GM21381 (cell line): Measurements from ENCODE around the gene SNTG2.

Experiments used
- ATAC-seq: cut with Tn5 transposase; IDR thresholded peaks from one replicate; pipeline ENCODE4 v1.9.1; 2021; ENCODE audit warnings: mild to moderate bottlenecking, moderate library complexity; ENCODE audit not compliant: unreplicated experiment

SNTG2 gene

DNA sequence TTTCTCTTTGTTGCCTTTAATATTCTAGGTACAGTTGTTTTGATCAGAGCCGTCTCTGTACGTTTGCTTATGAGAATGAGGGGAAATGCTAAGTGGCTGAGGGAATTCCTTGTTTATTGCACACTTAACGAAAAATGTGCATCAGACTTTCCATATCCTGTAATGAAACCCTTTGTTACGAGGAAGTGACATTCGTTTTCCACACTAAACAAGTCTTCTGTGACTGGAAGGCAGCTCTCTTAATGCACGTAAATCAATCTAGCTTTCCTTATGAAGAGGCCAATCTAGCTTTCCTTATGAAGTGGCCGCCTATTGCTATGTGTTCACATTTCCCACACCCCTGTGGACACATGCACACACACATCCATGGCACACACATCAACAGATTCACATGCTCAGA is 186.2 kb downstream of the SNTG2 start:
- ATAC-seq, result no peak

DNA sequence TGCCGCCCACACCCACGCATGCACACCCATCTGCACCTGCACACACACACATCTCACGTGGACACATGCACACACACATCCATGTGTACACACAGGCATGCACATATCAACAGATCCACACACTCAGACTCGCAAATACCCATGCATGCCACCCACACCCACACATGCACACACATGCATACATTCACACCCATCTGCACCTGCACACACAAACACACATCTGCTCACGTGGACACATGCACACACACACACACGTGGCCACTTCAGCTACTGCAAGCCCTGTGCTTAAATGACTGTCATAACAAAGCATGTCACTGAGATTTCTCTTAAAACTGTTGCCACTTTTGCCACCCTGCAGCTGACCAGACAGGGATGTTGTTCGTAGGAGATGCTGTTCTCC is 186.6 kb downstream of the SNTG2 start:
- ATAC-seq, result no peak

DNA sequence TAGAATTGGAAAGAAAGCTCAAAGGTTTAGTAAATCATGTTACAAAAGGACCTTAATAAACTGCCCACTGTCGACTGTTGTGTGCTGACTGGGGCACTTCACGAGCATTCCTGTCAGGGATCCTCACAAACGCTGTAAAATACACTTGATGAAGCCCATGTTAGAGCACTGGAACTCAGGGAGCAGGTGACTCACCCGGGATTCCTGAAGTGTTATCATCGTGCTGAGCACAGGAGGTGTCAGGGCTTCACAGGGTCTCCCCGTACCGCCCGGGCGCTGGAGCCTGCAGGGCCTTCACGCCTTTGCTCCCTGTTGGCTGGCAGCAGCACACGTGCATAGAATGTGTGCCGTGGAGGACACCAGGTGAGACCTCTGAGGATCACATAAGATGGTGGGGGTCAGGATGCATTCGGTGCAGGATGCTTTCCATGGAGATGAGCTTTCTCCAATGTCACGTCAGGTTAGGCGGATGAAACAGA is 187.3 kb downstream of the SNTG2 start:
- no peak for ATAC-seq

DNA sequence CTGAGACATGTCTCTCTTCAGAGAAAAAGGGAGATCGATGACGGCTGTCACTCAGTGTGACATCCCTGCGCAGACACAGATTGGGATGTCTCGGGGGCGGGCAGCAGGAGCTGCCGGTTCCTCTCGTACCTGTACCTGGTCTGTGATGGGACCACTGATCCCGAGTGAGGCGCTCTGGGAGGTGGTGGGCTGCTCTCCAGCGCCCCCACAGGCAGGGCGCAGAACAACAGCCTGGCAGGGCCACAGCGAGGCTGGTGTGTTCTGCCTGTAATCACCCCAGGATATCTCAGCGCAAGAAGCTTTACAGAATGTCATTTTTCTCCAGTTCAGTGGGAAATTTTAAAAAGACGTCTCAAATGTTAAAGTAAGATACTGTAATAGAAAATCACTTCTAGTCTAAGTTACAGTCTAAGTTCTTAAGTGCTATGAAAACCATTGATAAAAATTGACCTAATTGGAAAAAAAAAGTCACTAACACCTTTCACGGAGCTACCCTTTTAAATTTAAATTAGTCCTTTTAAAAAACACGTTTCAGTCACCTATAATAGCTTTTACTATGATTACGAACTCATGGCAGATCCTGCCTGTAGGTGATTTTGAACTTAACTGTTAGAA is 189.8 kb downstream of the SNTG2 start:
- ATAC-seq, result peak; percentile 58

DNA sequence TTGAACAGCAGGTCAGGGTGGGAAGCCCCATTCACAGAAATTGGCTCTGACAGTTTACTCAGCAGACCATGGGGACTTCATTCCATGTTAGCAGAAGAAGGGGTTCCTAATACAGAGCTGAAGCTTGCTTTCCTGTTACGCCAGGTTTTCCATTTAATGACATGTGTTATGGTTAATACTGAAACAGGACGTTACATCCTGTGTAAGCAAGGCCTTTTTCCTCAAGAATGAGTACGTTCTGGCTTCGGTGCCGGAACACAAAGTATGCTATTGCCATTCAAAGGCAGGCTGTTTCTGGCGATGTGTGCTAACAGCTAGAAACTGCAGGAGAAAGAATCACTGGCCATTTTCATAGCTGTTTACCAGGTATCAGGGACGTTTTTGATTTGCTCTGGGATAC is 190.4 kb downstream of the SNTG2 start:
- ATAC-seq, result no peak

DNA sequence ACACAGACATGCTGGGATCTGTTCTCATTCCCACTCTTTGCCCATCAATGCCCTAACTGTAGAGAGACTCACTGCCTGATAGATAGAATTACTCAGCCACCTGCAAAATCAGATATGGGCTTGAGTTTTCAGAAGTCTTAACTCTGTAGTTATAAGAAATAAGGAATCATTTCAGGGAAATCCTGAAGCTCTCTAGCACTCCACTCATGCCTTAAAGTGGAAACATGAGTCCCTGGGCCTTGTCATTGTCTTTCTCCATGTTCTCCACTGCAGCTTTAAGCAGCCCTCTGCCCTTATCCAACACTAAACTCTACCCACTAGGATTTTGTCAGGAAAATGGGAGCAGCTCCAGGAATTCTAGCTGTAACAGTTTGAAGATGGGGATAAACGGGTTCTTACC is 192.5 kb downstream of the SNTG2 start:
- no peak for ATAC-seq

DNA sequence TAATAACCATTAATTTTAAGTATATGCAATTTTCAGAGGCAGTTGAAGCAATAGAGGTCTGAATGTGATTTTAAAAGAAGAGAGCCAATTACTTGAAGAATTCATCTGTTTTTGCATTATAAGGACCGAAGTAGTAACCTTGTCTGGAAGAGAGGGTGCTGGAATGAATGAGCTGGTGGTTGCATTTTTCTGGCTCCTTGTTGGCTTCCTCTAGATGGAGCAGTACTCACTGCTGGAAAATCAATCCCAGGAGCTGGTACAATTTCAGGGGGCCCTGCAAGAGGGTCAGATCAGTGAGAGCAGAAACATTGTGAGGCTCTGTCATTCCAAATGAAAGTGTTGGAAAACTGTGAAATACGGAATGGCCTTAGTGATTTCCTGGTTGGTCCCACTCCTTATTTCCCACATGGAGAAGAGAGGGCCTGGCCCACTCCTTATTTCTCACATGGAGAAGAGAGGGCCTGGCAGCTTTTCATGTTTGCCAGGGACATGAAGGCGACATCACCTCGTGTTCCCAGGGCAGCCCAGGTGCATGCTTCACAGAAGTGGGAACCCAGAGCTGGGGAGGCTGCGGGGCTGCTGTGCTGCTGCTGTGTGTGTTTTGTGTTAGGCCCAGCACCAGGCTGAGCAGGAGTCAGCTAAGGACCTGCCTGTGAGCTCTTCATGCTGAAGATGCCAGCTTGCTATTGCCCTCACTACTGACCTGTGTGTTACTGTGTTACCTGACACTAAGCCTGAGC is 197.4 kb downstream of the SNTG2 start:
- no peak for ATAC-seq

DNA sequence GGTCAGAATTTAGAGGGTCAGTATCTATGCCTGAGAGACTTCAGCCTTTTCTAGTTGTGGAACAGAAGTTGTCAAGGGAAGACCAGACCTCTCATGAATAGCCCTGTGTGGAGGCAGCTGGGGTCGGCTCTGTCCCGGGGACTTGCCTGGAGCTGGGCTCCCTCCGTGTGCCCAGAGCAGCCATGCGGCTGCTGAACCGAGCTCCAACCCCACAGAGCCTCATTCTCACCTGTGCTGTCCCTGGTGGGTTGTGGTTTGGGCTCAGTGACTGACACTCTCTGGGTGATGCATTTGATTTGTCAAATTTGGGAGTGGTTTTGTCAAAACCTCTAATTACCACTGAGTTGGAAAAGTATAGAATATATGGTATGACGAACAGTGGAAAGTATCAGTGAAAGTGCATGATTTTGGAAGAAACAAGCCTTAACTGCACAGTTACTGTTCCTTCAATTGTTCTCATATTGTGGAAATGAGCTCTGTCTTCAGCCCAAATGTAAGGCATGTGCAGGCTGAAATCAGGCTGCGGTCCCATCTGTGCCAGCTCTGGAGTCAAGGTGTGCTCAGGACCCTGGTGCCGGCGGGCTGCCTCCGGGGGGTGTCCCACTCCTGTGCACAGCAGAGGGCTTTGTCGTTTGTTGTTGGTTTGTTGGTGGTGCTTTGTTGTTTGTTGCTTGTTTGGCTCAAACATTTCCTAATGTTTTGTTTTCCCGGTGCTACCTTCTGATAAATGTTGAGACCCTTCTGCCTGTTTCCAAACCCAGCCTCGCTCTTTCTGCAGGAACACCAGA is 200.3 kb downstream of the SNTG2 start:
- no peak for ATAC-seq

DNA sequence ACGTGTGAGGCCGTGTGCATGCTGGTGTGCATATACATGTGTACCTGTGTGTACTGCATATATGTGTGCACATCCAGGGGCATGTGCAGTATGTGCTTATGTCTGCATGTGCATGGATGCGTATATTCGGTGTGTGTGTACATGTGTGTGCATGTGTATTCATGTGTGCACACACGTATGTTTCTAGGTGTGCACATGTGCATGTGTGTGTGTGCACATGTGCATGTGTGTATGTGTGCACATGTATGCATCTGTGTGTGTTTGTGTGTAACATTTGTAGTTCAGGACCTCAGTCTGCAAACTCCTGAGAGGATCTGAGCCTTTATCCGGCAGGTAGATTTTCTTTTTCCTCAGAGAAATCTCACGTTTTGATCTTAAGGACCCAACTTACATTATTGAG is 201.7 kb downstream of the SNTG2 start:
- no peak for ATAC-seq

DNA sequence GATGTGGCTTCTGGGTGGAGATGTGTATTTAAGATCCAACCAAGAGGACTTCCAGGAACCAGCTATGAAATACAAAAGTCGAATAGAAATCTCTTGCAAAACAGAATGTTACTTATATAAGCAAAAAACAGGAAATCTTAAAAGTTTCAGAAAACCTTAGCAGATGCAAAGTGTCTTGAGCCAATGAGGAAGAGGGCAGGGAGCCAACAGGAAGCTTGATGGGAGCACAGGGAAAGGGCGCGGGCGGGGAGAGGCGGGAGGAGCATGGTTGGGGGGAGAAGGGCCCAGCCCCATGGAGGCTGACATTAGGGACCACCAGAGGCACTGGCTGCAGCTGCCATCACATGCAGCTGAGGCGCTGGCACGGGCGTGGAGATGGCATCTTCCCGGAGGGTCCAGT is 203.3 kb downstream of the SNTG2 start:
- ATAC-seq, result no peak

DNA sequence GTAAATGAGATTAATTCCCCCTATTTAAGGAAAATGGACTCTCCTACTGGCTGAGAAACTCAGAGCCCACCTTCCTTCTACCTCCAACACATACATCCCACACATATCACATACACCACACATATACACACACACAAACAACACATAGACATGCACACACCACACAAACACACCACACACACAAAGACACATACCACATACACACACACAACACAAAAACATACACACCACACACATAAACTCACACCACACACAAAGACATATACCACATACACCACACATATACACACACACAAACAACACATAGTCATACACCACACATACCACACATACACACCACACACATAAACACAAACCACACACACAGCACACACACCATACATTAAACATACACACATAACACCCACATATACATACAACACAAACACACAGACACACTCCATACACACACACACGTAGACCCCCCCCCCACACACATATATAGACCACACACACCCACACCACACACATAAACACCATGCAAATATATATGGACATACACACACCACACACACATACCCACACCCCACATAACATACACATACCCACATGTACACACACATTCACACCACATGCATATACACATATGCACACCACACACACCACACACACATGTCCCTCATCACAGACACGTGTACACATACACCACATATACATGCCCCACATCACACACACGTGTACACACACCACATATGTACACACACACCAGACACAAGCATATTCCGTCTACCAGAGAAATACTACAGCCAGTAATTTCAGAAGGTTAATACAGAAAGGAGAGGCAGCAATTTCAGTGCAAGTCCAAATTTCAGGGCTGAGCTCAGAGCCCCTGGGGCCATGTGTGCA is 204.3 kb downstream of the SNTG2 start:
- ATAC-seq, result no peak

DNA sequence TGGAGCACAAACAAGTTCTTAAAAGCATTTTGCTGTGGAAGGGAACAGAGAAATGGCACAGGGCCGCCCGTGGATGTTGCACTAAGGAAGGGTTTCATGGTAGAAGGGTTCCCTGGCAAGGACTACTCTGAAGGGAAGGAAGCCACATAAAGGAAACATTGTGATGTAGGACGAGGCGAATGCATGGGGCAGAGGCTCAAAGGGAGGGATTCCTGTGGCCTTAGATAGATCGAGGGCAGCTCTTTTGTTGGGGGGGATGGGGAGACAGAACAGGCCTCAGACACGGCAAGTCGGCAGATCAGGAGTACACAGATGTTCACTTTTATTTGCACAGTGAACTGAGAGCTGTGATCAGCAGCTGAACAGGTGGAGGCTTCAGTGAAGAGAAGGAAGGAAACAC is 205.4 kb downstream of the SNTG2 start:
- ATAC-seq, result no peak

DNA sequence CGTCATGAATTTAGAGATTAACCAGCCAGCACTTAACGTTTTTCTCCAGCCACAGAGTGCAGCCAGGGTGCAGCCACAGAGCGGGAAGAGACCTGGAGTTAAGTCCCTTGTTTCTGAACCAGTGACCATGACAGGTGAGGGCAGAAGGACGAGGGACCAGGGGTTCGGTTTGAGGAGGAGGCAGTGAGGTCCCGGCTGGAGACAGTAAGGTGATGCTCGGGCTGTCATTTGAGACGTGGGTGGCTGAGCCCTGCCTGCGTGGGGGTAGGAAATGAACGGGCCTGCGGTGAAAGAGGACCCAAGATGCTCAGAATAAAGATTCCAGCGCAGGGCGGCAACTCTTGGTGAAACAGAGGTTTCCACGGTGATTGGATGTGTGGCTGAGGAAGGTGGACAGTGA is 205.9 kb downstream of the SNTG2 start:
- ATAC-seq, result no peak

DNA sequence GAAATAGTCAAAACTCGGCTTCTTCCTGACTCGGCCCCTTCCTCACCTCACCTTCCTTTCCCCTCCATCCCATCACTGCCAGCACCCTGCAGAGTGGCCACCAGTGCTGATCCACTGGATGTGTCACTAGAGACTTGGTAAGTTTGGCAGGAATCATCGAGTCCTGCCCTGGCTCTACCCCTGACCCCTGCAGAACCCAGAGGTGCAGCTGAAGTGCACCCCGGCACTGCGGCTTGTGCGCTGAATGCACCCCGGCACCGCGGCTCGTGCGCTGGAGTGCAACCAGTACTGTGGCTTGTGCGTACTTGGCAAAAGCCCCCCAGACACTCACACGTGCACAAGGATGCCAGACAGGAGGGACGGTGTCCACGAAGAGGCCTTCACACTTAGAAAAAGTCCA is 206.5 kb downstream of the SNTG2 start:
- no peak for ATAC-seq

DNA sequence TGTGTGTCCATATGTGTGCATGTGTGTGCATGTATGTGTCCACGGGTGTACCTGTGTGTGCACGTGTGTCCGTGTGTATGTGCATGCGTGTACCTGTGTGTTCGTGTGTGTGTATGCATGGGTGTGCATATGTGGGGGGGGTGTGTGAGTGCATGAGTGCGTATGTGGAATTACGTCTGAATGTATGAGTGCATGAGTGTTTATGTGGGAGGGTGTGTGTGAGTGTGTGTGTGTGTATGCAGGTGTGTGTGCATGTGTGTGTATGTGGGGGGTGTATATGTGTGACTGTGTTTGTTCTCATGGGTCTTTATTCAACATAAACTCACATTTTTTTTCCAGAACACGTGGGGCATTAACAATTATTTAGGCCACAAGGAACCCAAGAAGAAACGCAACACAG is 208.4 kb downstream of the SNTG2 start:
- no peak for ATAC-seq

DNA sequence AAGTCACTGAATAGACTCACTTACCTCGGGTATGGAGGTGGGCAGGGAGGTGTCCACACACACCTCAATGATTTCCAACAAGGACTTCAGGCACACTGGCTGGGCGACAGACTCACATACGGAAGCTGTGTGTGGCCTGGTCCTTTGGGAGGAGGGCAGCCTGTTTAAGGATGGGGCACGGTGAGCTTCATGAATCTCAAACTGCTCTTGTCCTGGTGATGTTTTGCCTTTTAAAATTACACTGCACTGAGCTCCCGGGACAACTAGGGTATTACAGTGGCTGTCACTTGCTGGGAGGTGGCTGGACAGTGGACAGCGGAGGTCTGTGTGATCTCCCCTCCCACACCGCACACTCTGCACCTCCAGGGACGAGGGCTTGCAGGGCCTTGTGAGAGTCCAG is 211.6 kb downstream of the SNTG2 start:
- no peak for ATAC-seq

DNA sequence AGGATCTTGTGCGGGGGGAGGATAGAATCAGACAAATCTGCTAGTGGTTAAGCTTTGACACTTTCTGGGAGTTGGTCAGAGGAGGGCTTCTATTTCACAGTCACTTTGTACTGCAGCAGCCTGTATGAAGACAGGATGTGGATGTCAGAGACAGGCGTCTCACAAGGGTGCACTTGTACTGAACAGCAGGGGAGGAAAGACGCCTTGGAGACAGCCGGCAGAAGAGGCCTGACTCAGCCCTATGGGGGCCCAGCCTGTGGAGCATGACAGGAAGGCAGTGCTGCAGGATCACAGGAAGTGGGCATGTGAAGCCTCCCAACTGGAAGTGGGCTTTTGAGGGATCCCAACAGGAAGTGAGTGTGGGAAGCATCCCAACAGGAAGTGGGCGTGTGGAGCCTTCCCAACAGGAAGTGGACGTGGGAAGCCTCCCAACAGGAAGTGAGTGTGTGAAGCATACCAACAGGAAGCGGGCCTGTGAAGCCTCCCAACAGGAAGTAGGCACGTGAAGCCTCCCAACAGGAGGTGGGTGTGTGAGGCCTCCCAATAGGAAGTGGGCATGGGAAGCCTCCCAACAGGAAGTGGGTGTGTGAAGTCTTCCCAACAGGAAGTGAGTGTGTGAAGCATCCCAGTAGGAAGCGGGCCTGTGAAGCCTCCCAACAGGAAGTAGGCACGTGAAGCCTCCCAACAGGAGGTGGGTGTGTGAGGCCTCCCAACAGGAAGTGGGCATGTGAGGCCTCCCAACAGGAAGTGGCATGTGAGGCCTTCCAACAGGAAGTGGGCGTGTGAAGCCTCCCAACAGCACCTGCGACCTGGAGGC is 212.3 kb downstream of the SNTG2 start:
- ATAC-seq, result no peak

DNA sequence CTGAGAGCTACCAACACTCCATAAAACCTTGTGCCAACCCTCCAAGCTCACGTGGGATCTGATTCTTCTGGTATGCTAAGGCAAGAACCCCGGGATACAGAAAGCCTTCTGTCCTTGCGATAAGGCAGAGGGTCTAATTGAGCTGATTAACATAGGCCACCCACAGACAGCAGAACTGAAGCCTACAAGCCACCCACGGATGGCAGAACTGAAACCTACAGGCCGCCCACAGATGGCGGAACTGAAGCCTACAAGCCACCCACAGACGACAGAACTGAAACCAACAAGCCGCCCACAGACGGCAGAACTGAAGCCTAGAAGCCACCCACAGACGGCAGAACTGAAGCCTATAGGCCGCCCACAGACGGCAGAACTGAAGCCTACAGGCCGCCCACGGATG is 216.3 kb downstream of the SNTG2 start:
- ATAC-seq, result no peak

DNA sequence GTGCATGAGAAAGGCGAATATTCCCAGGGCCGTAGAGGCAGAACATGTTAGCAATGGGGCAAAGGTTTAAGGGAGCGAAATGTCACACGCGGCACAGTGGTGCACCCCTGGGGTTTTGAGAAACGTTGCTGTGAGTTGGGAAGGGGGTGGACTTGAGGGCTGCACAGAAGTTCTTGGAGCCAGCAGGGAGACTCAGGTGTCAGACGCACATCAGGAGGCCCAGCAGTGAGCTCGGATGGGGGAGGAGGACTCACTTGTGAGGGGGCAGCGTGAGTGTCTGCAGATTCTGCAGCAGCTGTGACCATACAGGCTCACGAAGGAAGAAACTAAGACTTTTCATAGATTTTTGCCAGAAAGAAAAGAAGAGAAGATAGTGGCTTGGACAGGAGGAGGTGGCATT is 218.2 kb downstream of the SNTG2 start:
- ATAC-seq, result no peak

DNA sequence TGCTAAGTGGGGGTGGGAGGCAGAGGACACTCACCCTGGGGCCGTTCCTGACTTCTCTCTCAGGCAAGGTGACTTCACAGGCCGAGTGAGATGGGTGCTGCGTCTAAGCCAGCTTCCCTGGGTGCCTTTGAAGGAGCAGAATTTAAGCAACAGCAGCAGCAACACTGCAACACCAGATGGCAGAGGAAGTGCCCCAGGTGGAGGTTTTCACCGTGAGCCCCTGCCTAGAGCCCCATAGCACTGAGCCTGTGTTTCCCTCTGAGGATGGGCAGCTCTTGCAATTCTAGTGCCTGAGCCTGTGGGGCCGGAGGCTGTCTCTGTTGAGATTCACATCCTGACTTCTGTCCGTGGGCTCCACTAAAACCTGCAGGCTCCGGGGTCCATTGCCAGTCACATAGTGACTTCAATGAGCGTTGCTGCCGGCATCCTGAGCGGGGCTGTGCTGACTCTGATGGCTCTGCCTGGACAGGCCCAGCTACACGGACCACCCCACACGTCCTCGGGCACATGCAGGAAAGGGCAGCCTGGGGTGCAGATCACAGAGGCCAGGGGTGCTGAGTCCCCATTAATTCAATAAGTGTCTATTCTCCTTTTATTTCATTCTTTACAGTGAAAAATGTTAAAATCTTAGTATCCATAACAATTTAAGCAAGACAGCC is 218.8 kb downstream of the SNTG2 start:
- ATAC-seq, result no peak
